PC-9 (cell line): ENCODE results near the gene TXNRD1. TPM values are rescaled to one million over a fixed set of nuclear protein-coding genes. Genes with fewer than 3 reads are reported as not detected.
"Not testable (repeated sequence)": the region's sequence is repeated elsewhere in the genome, so short reads cannot be mapped to it uniquely, and the experiment has no call there.

Experiments used
- BruUV-seq: library from RNA; stranded (reverse); fragments of 400-500 nt; replicated peaks from 2 replicates; lab custom pipeline; 2021; lab: Mats Ljungman, UMichigan
- CTCF ChIA-PET: fragments of 300-600 bp; sonication (Branson Sonifier 250); formaldehyde crosslinking; loops from one replicate; lab custom pipeline; 2022; ENCODE audit warnings: antibody characterized with exemption; lab: Charles Lee
- POLR2A ChIA-PET: fragments of 300-600 bp; sonication (Branson Sonifier 250); formaldehyde crosslinking; loops from one replicate; lab custom pipeline; 2022; ENCODE audit warnings: antibody characterized with exemption; ENCODE audit not compliant: unreplicated experiment; lab: Charles Lee
- DNase-seq, 2 experiments: peaks; one replicate each; pipeline versions ENCODE4 v3.0.0 to v3.0.0-alpha.2; 2015 to 2022; ENCODE audit warnings: mixed read lengths in 1 of 2
- H2AFZ ChIP-seq: fragments of 200-600 bp; sonication (generic); 2 replicates; pipeline ENCODE4 v1.8.1; 2017; ENCODE audit warnings: antibody characterized with exemption
- H3F3A ChIP-seq: fragments of 200-600 bp; sonication (generic); 2 replicates; pipeline ENCODE4 v1.8.1; 2017; ENCODE audit warnings: antibody characterized with exemption, mild to moderate bottlenecking, low read depth; ENCODE audit not compliant: insufficient read depth
- H3K27ac ChIP-seq: fragments of 200-600 bp; sonication (generic); 2 replicates; pipeline ENCODE4 v1.6.1; 2016; ENCODE audit warnings: mixed run types
- H3K27me3 ChIP-seq: fragments of 200-600 bp; sonication (generic); 2 replicates; pipeline ENCODE4 v1.6.1; 2016; ENCODE audit warnings: low read depth, mixed run types; ENCODE audit not compliant: insufficient read depth
- H3K36me3 ChIP-seq: fragments of 200-600 bp; sonication (generic); 2 replicates; pipeline ENCODE4 v1.6.1; 2016; ENCODE audit warnings: low read depth, mixed run types
- H3K4me1 ChIP-seq: fragments of 200-600 bp; sonication (generic); replicated peaks from 2 replicates; pipeline ENCODE4 v1.6.1; 2016; ENCODE audit warnings: mixed run types; ENCODE audit not compliant: insufficient read depth
- H3K4me2 ChIP-seq: fragments of 200-600 bp; sonication (generic); 2 replicates; pipeline ENCODE4 v1.6.1; 2017; ENCODE audit warnings: mixed run types
- H3K4me3 ChIP-seq: fragments of 200-600 bp; sonication (generic); 2 replicates; pipeline ENCODE4 v1.6.1; 2016; ENCODE audit warnings: mixed run types
- H3K79me2 ChIP-seq: fragments of 200-600 bp; sonication (generic); 2 replicates; pipeline ENCODE4 v1.6.1; 2017; ENCODE audit warnings: low read depth, mixed run types
- H3K9me2 ChIP-seq: fragments of 200-600 bp; sonication (generic); 2 replicates; pipeline ENCODE4 v1.8.1; 2017; ENCODE audit warnings: mild to moderate bottlenecking; ENCODE audit not compliant: insufficient read depth
- H3K9me3 ChIP-seq: fragments of 200-600 bp; sonication (generic); 2 replicates; pipeline ENCODE4 v1.8.1; 2016; ENCODE audit warnings: low read depth; ENCODE audit not compliant: insufficient read depth
- H4K20me1 ChIP-seq: fragments of 200-600 bp; sonication (generic); 2 replicates; pipeline ENCODE4 v1.8.1; 2017; ENCODE audit not compliant: insufficient read depth
- EZH2 ChIP-seq: fragments of 200-600 bp; sonication (generic); IDR thresholded peaks from 2 replicates; pipeline ENCODE4 v1.8.0; 2017; ENCODE audit warnings: antibody characterized with exemption, low read depth
- intact Hi-C: fragments of 100-400 bp; cut with micrococcal nuclease; formaldehyde crosslinking; loops from one replicate; pipeline ENCODE4 v1.10.0; 2022; ENCODE audit not compliant: unreplicated experiment
- total RNA-seq: library from RNA; stranded (reverse); gene quantifications from 2 replicates; pipeline ENCODE4 v1.2.3, GENCODE V29; 2021
- TF ChIP-seq, protein P1 (sequence below): fragments of 200-600 bp; sonication (generic); conservative IDR thresholded peaks from 2 replicates; pipeline ENCODE4 v1.6.1; 2017; ENCODE audit warnings: mixed run types, antibody characterized with exemption, mild to moderate bottlenecking, moderate library complexity

The TXNRD1 gene
- total RNA-seq, 1 experiment from 2014 or later, result 1,250 TPM

DNA sequence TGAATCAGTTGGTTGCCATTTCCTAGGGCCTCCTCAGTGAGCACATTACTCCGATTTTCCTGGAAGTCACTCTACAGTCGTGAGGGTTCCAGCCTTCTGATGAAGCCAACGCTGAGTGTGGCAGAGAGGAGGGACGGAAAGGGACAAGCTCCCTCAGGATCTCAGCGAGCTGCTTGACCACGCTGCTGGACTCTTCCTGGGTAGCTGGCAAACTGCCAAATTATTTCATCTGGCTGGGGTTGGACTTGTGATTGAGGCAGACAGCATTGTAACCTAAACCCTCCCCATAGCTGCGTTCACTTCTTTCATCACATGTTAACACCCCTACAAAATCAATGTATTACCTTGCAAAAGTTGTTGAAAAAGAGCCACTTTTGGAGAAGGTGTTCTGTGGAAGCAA is 171.6 kb downstream of the TXNRD1 start:
- Histone ChIP-seq H3K79me2 (no peaks in the 10 kb centered on the region), H3F3A (no peaks in the 10 kb centered on the region; the same call in 1 of the 2 replicates), H3K9me2 (no peaks in the 10 kb centered on the region), H3K36me3 (peaks cover 12% of the 10 kb centered on the region; the same call in 1 of the 2 replicates), H4K20me1 (no peaks in the 10 kb centered on the region), H3K27me3 (no peaks in the 10 kb centered on the region), H2AFZ (no peak overlapping the region), H3K4me3 (no peak overlapping the region), H3K4me1 (peaks cover 10% of the 10 kb centered on the region; the same call in 1 of the 2 replicates), H3K9me3 (no peaks in the 10 kb centered on the region), H3K4me2 (no peak overlapping the region), H3K27ac (no peak overlapping the region)
- POLR2A ChIA-PET, result no interaction called here
- intact Hi-C loops, result no loop called here
- TF ChIP-seq, protein P1, sequence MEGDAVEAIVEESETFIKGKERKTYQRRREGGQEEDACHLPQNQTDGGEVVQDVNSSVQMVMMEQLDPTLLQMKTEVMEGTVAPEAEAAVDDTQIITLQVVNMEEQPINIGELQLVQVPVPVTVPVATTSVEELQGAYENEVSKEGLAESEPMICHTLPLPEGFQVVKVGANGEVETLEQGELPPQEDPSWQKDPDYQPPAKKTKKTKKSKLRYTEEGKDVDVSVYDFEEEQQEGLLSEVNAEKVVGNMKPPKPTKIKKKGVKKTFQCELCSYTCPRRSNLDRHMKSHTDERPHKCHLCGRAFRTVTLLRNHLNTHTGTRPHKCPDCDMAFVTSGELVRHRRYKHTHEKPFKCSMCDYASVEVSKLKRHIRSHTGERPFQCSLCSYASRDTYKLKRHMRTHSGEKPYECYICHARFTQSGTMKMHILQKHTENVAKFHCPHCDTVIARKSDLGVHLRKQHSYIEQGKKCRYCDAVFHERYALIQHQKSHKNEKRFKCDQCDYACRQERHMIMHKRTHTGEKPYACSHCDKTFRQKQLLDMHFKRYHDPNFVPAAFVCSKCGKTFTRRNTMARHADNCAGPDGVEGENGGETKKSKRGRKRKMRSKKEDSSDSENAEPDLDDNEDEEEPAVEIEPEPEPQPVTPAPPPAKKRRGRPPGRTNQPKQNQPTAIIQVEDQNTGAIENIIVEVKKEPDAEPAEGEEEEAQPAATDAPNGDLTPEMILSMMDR, result no peak
- no peak for TF ChIP-seq EZH2
- peak in 1 of 2 experiments; percentile 32 for DNase-seq
- CTCF ChIA-PET, result no interaction called here
- BruUV-seq, result no TSS peak

DNA sequence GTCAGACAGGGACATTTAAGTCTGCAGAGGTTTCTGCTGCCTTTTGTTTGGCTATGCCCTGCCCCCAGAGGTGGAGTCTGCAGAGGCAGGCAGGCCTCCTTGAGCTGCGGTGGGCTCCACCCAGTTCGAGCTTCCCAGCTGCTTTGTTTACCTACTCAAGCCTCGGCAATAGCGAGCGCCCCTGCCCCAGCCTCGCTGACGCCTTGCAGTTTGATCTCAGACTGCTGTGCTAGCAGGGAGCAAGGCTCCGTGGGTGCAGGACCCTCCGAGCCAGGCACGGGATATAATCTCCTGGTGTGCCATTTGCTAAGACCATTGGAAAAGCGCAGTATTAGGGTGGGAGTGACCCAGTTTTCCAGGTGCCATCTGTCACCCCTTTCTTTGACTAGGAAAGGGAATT is 178.5 kb downstream of the TXNRD1 start:
- H3K9me2 ChIP-seq, DNase-seq, H2AFZ ChIP-seq, H3K79me2 ChIP-seq, H3F3A ChIP-seq, H3K4me2 ChIP-seq, H3K27ac ChIP-seq, H4K20me1 ChIP-seq, H3K36me3 ChIP-seq, BruUV-seq, H3K4me1 ChIP-seq, POLR2A ChIA-PET, H3K9me3 ChIP-seq, intact Hi-C loops, H3K4me3 ChIP-seq, H3K27me3 ChIP-seq, CTCF ChIA-PET: not testable (repeated sequence)

Other genes starting within 250 kb of the TXNRD1 start
- gene TDG, start 249.9 kb upstream of the TXNRD1 start, total RNA-seq, result 17.9 and 21.0 TPM in 2 replicates
- 0.31 and 1.2 TPM in 2 replicates for gene GLT8D2, start 165.6 kb upstream of the TXNRD1 start, total RNA-seq
- gene HCFC2, start 151.2 kb upstream of the TXNRD1 start, total RNA-seq, result 2.4 and 3.3 TPM in 2 replicates
- gene NFYB, start 77.6 kb upstream of the TXNRD1 start, total RNA-seq, result 30.6 and 36.7 TPM in 2 replicates
- gene EID3, start 88.0 kb downstream of the TXNRD1 start, total RNA-seq, result 42.4 and 47.4 TPM in 2 replicates
- gene CHST11, start 241.2 kb downstream of the TXNRD1 start, total RNA-seq, result 39.9 and 52.2 TPM in 2 replicates